ENCODE results near the gene RND3.
A peak's percentile ranks its signal among the peaks of the same experiment; 100 is the strongest.

Gene RND3

DNA sequence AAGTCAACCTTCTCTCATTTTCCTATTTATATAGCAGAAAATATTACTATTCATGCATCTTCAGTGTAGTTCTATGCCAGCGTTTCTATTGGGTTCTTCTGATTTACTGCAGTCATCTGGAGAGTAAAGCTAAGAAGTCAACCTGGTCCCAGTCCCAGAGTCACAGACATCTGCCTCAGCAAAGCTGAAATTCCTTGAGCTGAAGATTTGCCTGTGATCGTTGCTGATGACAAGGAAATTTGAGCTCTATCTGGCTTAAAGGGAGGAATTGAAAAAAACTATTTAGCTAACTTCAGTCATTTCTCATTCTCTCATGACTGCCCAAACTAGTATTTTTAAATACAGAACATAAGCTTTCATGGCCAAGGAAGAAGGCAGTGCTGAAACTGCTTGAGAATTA, 45.7 kb downstream of the RND3 start:
- no peak for DNase-seq (ENCODE audit: low read depth, low spot score)

- no peak for DNase-seq (ENCODE audit: low read depth, low spot score)
These were observed 46.2 kb downstream of the RND3 start for GRCh38 chr2:150441226-150441625.

DNA sequence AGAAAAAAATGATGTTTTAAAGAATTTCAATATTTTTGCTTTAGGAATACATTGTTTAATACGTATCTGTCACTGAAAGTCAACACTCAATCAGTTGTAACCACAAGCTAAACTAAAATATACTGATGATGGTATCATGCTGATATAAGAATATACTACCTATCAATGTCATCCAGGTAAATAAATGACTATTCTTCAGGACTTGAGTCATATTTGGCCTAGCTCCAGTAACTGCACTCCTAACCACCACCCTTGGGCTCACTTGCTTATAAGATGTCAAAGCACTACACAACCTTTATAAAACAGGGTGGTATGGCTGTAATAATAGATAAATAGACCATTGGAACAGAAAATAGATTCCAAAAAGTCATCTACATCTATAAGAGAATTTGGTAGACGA, 48.8 kb downstream of the RND3 start:
- DNase-seq (ENCODE audit: low read depth, low spot score) = no peak

DNA sequence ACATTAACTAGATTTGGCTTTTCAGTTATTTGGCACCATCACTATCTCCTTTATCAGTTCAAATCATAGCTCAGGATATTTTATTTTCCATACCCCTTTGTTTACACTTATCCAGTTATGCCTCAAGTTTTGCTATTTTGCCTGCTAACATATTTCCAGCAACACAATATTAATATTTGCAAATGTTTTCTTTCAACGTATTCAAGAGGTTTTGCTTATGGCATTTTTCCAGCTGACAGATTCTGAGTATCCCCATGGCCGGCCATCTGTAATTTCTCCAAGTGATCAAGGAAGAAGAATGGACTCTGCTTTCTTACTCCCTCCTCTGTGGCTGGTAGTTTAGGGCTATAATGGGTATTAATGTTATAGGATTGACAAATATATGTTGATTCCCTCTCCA, 49.4 kb downstream of the RND3 start:
- no peak for DNase-seq (ENCODE audit: low read depth, low spot score)

- DNase-seq (ENCODE audit: low read depth, low spot score) = no peak
These were observed 55.2 kb downstream of the RND3 start for GRCh38 chr2:150432312-150432625.

DNA sequence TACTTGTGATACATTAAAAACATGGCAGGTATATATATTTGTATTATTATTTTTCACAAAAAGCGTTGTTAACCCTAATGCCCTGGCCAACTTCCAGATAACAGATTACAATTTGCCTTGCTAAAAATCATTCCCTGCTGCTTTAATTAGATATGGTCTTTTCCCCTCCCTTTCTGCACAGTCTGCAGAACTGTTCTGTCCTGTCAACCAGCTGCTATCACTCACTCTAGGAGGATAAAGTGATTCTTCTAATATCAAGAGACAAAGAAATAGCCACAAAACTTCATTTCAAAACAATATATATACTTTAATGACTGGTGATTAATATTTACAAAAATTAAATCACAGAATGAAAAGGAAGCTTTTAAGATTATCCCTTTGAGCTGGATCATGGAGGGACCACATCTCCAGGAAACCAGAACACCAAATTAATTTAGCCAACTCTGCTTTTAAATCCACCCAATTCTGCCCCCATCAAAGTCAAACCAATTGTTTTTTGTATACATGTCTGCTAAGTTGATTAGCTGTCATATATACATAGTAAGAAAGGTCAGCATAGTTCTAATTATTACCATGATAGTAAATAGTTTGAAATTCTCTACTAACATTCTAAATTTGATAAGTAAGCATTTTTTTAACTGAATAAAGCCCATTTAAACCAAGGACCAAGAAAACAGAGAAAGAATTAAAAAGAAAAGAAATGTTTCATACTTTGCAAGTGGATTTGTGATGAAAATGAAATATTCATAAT, 55.7 kb downstream of the RND3 start:
- DNase-seq (ENCODE audit: low read depth, low spot score) = no peak

DNA sequence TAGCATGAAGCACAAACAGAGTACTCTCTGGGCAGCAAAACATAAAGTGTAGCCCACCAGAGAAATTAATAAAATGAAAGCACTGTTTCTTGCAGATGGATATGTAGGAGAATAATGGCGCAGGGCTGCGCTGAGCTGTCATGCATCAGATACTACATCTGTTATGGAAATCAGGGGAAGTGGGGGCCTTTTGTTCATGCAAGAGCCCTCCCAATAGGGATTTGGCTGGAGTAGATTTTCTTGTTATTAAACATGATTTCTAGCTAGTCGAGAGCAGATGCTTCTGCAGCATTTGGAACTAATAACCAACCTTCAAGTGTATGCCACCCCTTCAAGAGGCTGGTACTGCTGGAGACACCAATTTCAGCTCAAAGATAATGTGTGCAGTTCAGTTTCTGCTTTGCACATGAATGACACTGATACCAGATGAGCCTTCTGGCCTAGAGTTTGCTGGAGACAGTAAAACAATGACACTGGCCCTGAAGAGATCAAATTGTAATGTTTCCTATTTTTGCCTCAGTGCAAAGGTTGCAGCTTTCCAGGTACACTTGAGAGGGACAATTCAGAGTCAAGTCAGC, 58.0 kb downstream of the RND3 start:
- DNase-seq (ENCODE audit: low read depth, low spot score) = no peak

DNA sequence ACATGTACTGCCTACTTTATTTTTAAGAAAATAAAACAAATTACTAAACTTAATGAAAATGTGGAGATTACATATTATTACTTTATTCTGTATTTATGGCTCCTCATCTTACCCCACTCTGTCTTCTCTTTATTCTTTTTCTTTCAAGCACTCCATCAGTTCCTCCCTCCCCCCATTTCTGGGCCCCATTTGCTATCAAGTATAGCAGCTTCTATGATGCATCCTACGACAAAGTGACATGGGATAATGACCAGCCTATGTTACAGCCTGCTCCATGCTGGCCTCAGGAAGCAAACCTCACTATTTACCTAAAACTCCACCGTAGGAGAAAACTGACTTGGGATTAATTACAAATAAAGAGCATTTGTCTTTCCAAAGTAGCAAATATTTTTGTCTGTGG, 58.8 kb downstream of the RND3 start:
- DNase-seq (ENCODE audit: low read depth, low spot score) = no peak

DNA sequence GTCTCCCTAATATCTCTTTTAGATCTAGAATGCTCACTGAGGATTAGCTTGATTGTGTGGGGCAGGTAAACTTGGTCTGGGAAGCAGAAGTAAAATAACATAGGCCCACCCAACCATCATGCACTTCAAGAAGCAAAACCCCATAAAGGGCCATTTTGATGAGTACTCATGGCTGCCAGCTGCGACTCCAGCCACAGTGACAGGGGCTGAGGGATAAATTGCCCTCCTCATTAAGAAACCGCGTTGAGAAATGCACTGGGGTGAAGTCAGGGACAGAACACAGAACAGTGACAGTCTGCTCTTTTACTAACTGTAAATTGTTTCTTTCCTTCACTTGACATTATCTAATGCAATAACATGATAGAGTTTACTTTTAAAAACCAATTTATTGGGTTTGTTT, 60.2 kb downstream of the RND3 start:
- DNase-seq (ENCODE audit: low read depth, low spot score) = no peak

GRCh38 chr2:150426724-150427123, 60.7 kb downstream of the RND3 start:
- DNase-seq (ENCODE audit: low read depth, low spot score) = no peak

DNA sequence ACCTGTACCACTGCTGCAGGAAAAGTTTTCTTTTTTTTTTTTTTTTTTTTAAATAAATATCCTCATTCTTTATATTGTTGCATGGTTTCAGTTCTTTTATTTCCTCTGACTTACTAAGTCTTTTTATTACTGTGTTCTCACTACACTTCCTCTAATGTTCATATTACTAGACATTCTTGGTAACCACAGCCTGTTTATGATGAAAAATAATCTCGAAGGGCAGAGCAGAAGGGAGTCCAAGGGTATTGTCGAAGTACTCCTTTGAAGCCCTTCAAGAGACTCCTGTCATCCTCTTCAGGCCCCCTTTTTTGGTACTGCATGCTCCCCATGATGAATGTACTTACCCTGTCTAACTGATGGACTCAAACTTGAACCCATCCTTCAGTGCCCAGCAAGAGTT, 61.2 kb downstream of the RND3 start:
- DNase-seq (ENCODE audit: low read depth, low spot score) = no peak

GRCh38 chr2:150425121-150425955, 62.1 kb downstream of the RND3 start:
- DNase-seq (ENCODE audit: low read depth, low spot score) = peak; percentile 20

DNA sequence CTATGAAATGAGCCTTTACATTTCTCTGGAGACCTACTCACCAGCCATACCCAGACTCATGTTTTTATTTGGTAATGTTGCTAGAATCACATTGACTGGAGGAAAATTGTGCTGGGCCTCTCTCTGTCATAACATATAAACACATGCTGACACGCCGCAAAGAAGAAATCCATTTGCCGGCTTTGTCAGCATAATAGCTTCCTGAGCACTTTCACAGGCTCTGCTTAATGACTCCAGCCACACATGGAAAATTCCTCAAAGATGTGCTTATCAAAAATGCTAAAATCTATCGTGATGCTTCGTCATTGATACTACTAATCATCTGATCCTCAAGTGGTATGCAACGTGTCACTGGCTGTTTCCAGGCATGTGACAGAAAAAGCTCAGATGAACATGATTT, 63.1 kb downstream of the RND3 start:
- no peak for DNase-seq (ENCODE audit: low read depth, low spot score)

DNA sequence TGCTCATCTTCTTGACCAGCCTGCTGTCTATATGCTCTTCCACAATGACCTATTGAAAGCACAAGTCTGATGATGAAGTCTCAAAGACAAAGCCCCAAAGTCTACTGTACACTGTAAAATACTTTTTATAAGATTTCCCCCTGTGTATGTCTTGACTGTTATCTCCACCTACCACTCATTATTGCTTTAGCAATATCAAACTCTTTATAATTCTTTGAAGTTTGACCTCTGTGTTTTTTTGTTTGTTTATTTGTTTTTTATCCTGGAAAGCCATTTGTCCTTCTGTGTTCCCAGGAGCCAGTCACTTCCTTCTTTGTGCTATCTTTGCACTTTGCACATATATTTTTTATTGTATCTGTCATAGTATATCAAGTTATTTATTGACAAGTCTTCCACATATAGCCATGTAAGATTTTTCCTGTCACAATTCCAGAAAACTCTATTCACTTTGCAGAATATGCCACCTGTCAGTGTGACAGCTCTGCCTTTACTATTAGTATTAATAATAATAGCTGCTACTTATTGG, 66.3 kb downstream of the RND3 start:
- no peak for DNase-seq (ENCODE audit: low read depth, low spot score)

DNA sequence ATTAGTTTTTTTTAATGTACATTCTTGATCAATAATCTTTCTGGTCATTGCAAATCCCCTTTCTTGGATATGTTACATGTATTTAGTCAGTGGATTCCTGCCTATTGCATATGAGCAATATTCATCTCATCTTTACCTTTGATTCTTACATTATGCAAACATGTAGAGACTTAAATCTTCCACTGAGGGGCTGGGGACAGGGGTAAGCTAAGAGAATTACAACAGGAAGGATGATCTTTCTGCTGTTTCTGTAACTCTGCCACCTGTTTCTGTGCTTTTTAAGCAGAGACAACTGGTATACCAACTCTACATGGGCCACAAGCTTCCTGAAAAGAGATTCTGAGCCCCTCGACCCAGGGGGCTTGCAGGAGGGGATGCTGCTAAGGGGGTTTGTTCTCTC, 68.6 kb downstream of the RND3 start:
- DNase-seq (ENCODE audit: low read depth, low spot score) = no peak
